ENCODE measurements around the gene ABHD6.

The ABHD6 gene

DNA sequence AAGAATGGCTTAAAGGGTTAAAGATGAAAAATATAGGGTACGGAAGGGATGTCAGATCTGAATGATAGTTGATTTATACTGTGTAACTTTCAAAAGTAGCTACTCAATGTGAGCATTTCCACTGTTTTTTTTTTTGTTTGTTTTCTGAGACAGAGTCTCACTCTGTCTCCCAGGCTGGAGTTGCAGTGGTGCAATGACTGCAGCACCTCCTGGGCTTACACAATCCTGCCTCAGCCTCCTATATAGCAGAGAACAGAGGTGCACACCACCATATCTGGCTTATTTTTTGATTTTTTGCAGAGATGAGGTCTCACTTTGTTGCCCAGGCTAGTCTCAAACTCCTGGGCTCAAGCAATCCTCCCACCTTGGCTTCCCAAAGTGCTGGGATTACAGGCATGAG is 85.2 kb downstream of the ABHD6 start:
- TF ChIP-seq CTCF (IDR thresholded peaks at IDR 0.05; ENCODE audit: insufficient read depth, low read length, missing control alignments): no peak
- CTCF ChIA-PET: interaction anchor here (0.9 to 12.9 kb wide), 9 partner anchors 8 to 210 kb away, joined by 3 to 156 read pairs (median 12); partner anchors contain the start of genes ACOX2, HTD2 and RPP14
- POLR2A ChIA-PET: no interaction called here
- H3K4me3 ChIP-seq (ENCODE audit: low read depth, low read length): no peak overlapping the region
- no peak for DNase-seq (ENCODE audit: low read depth, low spot score)

- POLR2A ChIA-PET: no interaction called here
- CTCF ChIA-PET: interaction anchor here (0.6 to 12.9 kb wide), 11 partner anchors 9 to 210 kb away, joined by 3 to 155 read pairs (median 5); partner anchors contain the start of genes ACOX2, HTD2, KCTD6 and RPP14
- no peak for TF ChIP-seq CTCF (IDR thresholded peaks at IDR 0.05; ENCODE audit: insufficient read depth, low read length, missing control alignments)
- no peak for DNase-seq (ENCODE audit: low read depth, low spot score)
- no peak overlapping the region for H3K4me3 ChIP-seq (ENCODE audit: low read depth, low read length)
Measured at GRCh38 chr3:58323529-58324390, 86.2 kb downstream of the ABHD6 start.

DNA sequence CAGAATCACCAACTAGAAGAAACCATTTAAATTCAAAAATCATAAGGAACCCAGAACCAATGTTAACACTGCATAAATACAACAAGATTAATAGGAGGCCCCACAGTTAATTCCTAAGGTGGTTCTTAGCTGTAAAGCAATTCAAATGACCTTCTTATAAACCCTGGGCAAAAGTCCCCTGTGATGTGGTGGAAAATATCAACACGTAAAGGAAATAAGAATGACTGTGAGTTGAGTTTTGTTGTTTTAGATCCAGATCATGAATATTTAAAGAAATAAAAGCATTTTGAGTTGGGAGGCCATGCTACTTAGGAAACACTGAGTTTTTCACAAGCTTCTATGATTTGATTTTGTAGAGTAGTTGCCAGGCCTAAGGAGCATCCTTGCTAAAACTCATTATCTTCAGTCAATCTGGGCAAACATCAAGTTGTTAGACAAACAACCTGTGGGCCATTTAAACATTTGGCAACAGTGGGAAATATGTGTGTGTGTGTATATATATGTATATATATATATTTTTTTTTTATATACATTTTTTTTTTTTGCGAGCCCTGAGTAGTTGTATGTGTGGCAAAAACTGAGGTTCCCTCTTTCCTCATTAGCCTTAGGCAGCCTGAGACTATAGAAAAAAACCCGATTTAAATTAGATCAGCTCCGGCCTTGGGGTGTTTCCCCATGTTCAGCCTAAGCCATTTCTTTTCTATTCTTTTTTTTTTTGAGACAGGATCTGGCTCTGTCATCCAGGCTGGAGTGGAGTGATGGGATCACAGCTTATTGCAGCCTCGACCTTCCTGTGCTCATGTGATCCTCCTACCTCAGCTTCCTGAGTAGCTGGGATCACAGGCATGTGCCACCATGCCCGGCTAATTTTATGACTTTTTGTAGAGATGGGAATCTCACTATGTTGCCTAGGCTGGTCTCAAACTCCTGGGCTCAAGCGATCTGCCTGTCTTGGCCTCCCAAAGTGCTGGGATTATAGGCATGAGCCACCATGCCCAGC is 87.1 kb downstream of the ABHD6 start:
- TF ChIP-seq CTCF (IDR thresholded peaks at IDR 0.05; ENCODE audit: insufficient read depth, low read length, missing control alignments): no peak
- ChIA-PET POLR2A (interaction anchor here (0.6 kb wide), 1 partner anchor 89 kb away, joined by 3 read pairs; no protein-coding TSS in a partner anchor), CTCF (interaction anchor here (0.6 to 12.9 kb wide), 9 partner anchors 11 to 291 kb away, joined by 3 to 155 read pairs (median 4); partner anchors contain the start of genes HTD2, KCTD6 and RPP14)
- no peak overlapping the region for H3K4me3 ChIP-seq (ENCODE audit: low read depth, low read length)
- DNase-seq (ENCODE audit: low read depth, low spot score): no peak

GRCh38 chr3:58325525-58325992 is 88.0 kb downstream of the ABHD6 start:
- no peak overlapping the region for H3K4me3 ChIP-seq (ENCODE audit: low read depth, low read length)
- ChIA-PET CTCF (interaction anchor here (1.7 to 12.9 kb wide), 5 partner anchors 10 to 208 kb away, joined by 4 to 155 read pairs (median 5); no protein-coding TSS in a partner anchor), POLR2A (interaction anchor here (0.6 kb wide), 1 partner anchor 88 kb away, joined by 3 read pairs; no protein-coding TSS in a partner anchor)
- TF ChIP-seq CTCF (IDR thresholded peaks at IDR 0.05; ENCODE audit: insufficient read depth, low read length, missing control alignments): no peak
- DNase-seq (ENCODE audit: low read depth, low spot score): no peak

DNA sequence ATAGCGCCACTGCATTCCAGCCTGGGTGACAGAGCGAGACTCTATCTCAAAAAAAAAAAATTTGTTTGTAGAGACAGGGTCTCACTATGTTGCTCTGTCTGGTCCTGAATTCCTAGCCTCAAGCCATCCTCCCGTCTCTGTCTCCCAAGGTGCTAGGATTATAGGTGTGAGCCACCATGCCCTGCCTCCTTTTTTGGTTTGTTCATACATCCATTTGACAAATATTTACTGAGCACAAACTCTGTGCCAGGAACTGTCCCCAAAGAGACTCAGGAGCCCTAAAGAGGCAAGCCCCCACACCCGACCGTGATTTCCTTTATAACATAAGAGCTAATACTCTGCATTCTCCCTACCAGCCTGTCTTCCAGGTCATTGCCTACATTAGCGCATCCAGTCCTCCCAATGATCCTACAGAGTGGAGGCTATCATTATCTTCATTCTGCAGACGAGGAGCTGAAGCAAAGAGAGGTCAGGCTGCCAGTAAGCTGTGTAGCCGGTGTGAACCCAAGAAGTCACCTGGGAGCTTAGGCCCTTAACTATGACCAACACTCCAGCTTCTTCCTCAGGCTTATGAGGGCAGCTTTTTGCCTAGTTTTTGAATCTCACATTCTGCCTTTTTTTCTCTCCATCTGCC is 88.8 kb downstream of the ABHD6 start:
- no peak for TF ChIP-seq CTCF (IDR thresholded peaks at IDR 0.05; ENCODE audit: insufficient read depth, low read length, missing control alignments)
- ChIA-PET CTCF (interaction anchor here (1.0 to 12.9 kb wide), 7 partner anchors 9 to 90 kb away, joined by 3 to 155 read pairs (median 4); partner anchors contain the start of genes HTD2 and RPP14), POLR2A (no interaction called here)
- DNase-seq (ENCODE audit: low read depth, low spot score): no peak
- H3K4me3 ChIP-seq (ENCODE audit: low read depth, low read length): no peak overlapping the region

Data from AG04449 (cell line).